Neural cell (in vitro differentiated cells): ENCODE results near the gene TIAM2.

Experiments used
- CTCF ChIP-seq: fragments of 450-650 bp; IDR thresholded peaks from 2 replicates; pipeline ENCODE4 v1.5.1; 2014; ENCODE audit warnings: antibody characterized with exemption, mild to moderate bottlenecking, moderate library complexity; ENCODE audit not compliant: poor library complexity, severe bottlenecking
- POLR2AphosphoS5 ChIP-seq: IDR thresholded peaks from 2 replicates; pipeline ENCODE4 v1.6.1; 2012
- REST ChIP-seq: IDR thresholded peaks from 2 replicates; pipeline ENCODE4 v1.6.1; 2012; ENCODE audit warnings: borderline replicate concordance
- TAF1 ChIP-seq: IDR thresholded peaks from 2 replicates; pipeline ENCODE4 v1.6.1; 2012; ENCODE audit warnings: low read depth

- no peak for TF ChIP-seq CTCF
- TF ChIP-seq REST: no peak
- no peak for TF ChIP-seq POLR2AphosphoS5
- TF ChIP-seq TAF1: no peak
Measured at GRCh38 chr6:155183095-155183494, 188.0 kb downstream of the TIAM2 start.
